Gastrocnemius medialis (tissue), 4 donors: ENCODE measurements around the gene NEK6. TPM values are rescaled to one million over a fixed set of nuclear protein-coding genes. Genes with fewer than 3 reads are reported as not detected.

ENCODE experiments used
- ATAC-seq, 2 donors: fragments of 150-250 bp; one replicate each; pipeline ENCODE4 v1.9.1; 2016
- DNase-seq, 2 donors: peaks; one replicate each; pipeline ENCODE4 v3.0.0-alpha.2; 2019
- H3K27ac ChIP-seq, 4 donors: fragments of 200-600 bp; sonication (generic); 1 replicate in 1 of 4; 2 replicates in 3 of 4; pipeline ENCODE4 v1.5.1; 2016 to 2018; ENCODE audit warnings: mild to moderate bottlenecking in 2 of 4, moderate library complexity in 1 of 4
- H3K27me3 ChIP-seq, 3 donors: fragments of 200-600 bp; sonication (generic) in 2 of 3; 1 replicate in 1 of 3; 2 replicates in 2 of 3; pipeline versions ENCODE4 v1.5.1 to v1.6.0; 2016 to 2019; ENCODE audit warnings: mild to moderate bottlenecking in 1 of 3, moderate library complexity in 1 of 3
- H3K36me3 ChIP-seq, 2 donors: fragments of 200-600 bp; sonication (generic) in 1 of 2; one replicate each; pipeline ENCODE4 v1.5.1; 2017 to 2018
- H3K4me1 ChIP-seq, 2 donors: fragments of 200-600 bp; sonication (generic) in 1 of 2; one replicate each; pipeline ENCODE4 v1.5.1; 2016 to 2017; ENCODE audit warnings: mild to moderate bottlenecking in 2 of 2
- H3K4me3 ChIP-seq, 4 donors: fragments of 200-600 bp; sonication (generic) in 3 of 4; 1 replicate in 1 of 4; 2 replicates in 3 of 4; pipeline ENCODE4 v1.5.1; 2016 to 2019; ENCODE audit warnings: mild to moderate bottlenecking in 2 of 4
- H3K9me3 ChIP-seq, 3 donors: fragments of 200-600 bp; sonication (generic) in 2 of 3; 1 replicate in 1 of 3; 2 replicates in 2 of 3; pipeline ENCODE4 v1.5.1; 2016 to 2019
- POLR2A ChIP-seq, 2 donors: fragments of 450-650 bp; IDR thresholded peaks; one replicate each; pipeline ENCODE4 v1.6.1; 2017; ENCODE audit warnings: antibody characterized with exemption in 2 of 2, mild to moderate bottlenecking in 2 of 2, moderate library complexity in 2 of 2
- in situ Hi-C, 4 donors: fragments of 200-750 bp; cut with MboI; loops; one replicate each; pipeline versions ENCODE4 v1.15.0 to v1.8.0; 2017; ENCODE audit warnings: low sequenced_read_pairs in 4 of 4
- intact Hi-C: fragments of 100-400 bp; cut with DNase I; formaldehyde crosslinking; loops from one replicate; pipeline ENCODE4 v1.15.1; 2023; ENCODE audit warnings: low total_unique reads
- total RNA-seq, 4 donors: library from RNA; depleted of rRNA; stranded (reverse); fragments of >200 nt; gene quantifications; one replicate each; pipeline versions ENCODE4 v1.1.0 to v1.2.3, GENCODE V29; 2016
- TF ChIP-seq, protein P1 (sequence below), 5 experiments: fragments of 450-650 bp in 3 of 5; fragments of 200-600 bp in 2 of 5; sonication (generic) in 2 of 5; IDR thresholded peaks in 4 of 5; conservative IDR thresholded peaks in 1 of 5; 1 replicate in 4 of 5; 2 replicates in 1 of 5; pipeline ENCODE4 v1.5.1; 2016 to 2019; ENCODE audit warnings: antibody characterized with exemption in 5 of 5, mild to moderate bottlenecking in 3 of 5, moderate library complexity in 3 of 5

NEK6 gene
- total RNA-seq, 4 donors from 2014 or later: 2.3 to 10.1 (median 3.5) TPM

DNA sequence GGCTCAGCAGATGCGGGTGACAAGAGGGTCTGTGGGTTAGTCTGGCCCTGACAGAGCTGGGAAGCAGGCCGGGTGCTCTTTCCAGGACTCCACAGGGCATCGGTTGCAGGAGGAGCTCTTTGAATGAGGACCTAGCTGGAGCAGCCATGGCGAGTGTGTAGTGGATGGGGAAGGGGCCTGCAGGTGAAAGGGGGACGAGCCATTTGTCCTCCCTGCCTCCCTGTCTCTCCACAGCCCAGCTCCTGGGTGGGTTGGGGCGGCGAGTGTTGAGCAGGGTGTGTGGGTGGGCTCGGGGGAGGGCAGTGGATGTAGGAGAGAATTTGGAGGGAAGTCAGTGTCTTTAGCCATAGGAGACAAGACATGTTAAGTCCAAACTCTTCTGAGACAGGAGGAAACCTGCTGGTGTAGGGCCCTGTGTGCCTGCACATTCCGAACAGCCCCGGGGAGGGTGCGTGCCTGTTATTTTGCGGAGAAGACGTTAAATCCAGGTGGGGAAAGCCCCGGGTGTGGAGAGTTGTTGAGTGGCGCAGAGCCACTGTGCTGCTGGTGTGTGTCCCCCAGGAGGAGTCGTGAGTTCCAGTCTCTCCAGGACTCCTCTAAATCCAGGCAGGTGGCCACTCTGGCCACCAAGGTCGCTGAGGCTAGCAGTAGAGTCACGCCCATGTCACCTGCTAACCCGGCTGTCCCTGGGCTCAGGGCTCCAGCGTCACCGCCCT lies 83.9 kb downstream of the NEK6 start:
- TF ChIP-seq POLR2A (IDR thresholded peaks at IDR 0.05): no peak
- TF ChIP-seq, protein P1, sequence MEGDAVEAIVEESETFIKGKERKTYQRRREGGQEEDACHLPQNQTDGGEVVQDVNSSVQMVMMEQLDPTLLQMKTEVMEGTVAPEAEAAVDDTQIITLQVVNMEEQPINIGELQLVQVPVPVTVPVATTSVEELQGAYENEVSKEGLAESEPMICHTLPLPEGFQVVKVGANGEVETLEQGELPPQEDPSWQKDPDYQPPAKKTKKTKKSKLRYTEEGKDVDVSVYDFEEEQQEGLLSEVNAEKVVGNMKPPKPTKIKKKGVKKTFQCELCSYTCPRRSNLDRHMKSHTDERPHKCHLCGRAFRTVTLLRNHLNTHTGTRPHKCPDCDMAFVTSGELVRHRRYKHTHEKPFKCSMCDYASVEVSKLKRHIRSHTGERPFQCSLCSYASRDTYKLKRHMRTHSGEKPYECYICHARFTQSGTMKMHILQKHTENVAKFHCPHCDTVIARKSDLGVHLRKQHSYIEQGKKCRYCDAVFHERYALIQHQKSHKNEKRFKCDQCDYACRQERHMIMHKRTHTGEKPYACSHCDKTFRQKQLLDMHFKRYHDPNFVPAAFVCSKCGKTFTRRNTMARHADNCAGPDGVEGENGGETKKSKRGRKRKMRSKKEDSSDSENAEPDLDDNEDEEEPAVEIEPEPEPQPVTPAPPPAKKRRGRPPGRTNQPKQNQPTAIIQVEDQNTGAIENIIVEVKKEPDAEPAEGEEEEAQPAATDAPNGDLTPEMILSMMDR (IDR thresholded peaks at IDR 0.05 in 4 of 5, conservative IDR thresholded peaks at IDR 0.05 in 1 of 5): no peak
- no peaks in the 10 kb centered on the region for H3K27me3 ChIP-seq
- in situ Hi-C loops: no loop called here
- H3K4me3 ChIP-seq: no peak overlapping the region
- ATAC-seq (no peak), DNase-seq (no peak)
- H3K36me3 ChIP-seq: no peaks in the 10 kb centered on the region
- no peaks in the 10 kb centered on the region for H3K9me3 ChIP-seq
- peaks cover 14 to 16% of the 10 kb centered on the region in 2 donors for H3K4me1 ChIP-seq
- H3K27ac ChIP-seq: no peak overlapping the region
- intact Hi-C loops: no loop called here

DNA sequence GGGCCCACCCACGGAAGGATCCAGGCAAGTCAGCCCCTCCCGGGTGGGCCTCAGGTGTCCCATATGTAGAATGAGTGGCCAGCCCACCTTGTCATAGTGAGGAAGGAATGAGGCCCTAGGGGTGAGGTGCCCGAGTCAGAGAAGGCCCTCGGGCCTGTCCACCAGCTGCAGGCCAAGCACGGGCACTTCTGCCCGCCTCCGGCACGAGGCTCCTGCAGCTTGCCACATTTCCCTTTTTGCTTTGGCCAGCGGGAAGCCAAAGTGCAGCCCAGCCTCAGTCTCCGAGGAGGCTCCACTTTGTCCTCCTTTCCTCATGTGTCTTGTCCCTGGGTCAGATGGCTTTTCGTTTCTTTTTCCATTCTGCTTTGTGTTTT lies 84.6 kb downstream of the NEK6 start:
- no peak for TF ChIP-seq POLR2A (IDR thresholded peaks at IDR 0.05)
- TF ChIP-seq, protein P1 (IDR thresholded peaks at IDR 0.05 in 4 of 5, conservative IDR thresholded peaks at IDR 0.05 in 1 of 5): no peak
- ATAC-seq: no peak
- H3K36me3 ChIP-seq: no peaks in the 10 kb centered on the region
- no peaks in the 10 kb centered on the region for H3K27me3 ChIP-seq
- H3K4me1 ChIP-seq: peaks cover 14 to 16% of the 10 kb centered on the region in 2 donors
- H3K27ac ChIP-seq: peak overlapping the region; percentile 65 to 75 (median 68)
- DNase-seq: no peak
- in situ Hi-C loops (no loop called here), intact Hi-C loops (no loop called here)
- no peaks in the 10 kb centered on the region for H3K9me3 ChIP-seq
- H3K4me3 ChIP-seq: no peak overlapping the region

DNA sequence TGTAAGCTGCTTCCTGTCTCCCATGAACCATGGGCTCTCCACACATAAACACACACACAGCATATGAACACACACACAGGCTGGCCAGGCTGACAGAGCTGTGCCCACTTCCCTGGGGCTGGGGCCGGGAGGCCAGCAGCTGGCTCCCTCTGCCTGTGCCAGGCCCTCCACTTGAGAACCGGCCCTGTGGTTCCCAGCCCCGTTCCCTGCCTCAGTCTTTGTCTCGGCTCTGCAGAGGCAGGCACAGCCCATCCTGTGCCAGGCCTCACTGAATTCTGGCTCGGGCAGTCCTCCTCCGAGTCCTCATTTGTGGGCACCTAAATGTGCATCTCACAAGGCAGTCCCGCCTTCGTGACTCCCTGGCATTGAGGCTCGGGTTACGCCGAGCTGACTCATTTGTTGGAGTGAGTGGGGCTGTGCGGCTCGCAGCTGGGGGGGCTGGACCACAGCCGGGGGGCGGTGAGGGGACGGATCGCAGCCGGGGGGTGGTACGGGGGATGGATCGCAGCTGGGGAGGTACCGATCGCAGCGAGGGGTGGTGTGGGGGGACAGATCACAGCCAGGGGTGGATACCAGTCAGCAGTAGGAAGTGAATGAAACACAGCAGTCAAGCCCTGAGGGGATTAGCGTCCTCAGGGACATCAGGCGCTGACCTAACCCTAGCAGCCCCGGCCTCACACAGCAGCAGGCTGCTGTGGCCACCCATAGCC lies 85.2 kb downstream of the NEK6 start:
- Histone ChIP-seq H3K4me3 (peak overlapping the region; percentile 22 to 39 (median 34)), H3K9me3 (no peaks in the 10 kb centered on the region), H3K27me3 (no peaks in the 10 kb centered on the region), H3K4me1 (peaks cover 14 to 16% of the 10 kb centered on the region in 2 donors), H3K27ac (peak overlapping the region; percentile 65 to 75 (median 68)), H3K36me3 (peaks cover 0 to 2% of the 10 kb centered on the region in 2 donors)
- peak; percentile 74 to 89 for DNase-seq
- ATAC-seq: peak; percentile 87 to 90
- intact Hi-C loops (no loop called here), in situ Hi-C loops (no loop called here)
- TF ChIP-seq, protein P1 (IDR thresholded peaks at IDR 0.05 in 4 of 5, conservative IDR thresholded peaks at IDR 0.05 in 1 of 5): no peak
- TF ChIP-seq POLR2A (IDR thresholded peaks at IDR 0.05): peak in 1 of 2 donors; percentile 12

DNA sequence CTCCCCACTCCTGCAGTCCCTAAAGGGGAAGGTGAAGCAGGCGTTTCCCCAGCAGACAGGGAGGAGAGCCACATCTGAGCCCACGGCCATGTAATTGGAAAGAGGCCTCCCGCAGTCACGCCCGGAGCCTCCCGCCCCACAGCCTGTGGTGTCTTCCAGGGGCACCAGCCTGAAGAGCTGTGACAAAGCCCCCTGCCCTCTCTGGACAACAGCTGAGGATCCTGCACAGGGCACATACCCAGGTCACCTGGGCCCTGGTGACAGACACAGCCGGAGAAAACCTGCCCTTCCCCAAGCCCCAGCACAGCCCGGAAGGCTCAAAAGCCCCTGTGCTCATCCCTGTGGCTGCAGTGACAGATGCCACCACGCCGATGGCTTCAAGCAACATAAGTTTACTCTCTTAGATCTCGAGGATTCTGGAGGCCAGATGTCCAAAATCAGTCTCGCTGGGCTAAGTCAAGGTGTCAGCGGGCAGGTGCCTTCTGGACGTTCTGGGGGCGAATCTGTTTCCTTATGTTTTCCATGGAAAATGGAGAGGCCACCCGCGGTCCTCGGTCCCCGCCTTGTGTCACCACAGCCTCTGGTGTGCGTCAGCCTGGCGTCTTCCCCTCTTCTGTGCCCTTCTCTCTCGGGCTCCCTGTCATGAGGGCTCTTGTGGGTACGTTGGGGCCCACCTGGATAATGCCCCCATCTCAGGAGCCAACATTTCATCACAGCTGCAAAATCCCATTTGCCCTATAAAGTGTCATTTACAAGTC lies 86.0 kb downstream of the NEK6 start:
- ATAC-seq (peak; percentile 2 to 10), DNase-seq (no peak)
- Histone ChIP-seq H3K4me1 (peaks cover 14 to 16% of the 10 kb centered on the region in 2 donors), H3K36me3 (peaks cover 0 to 10% of the 10 kb centered on the region in 2 donors), H3K9me3 (no peaks in the 10 kb centered on the region), H3K4me3 (peak overlapping the region in 3 of 4 donors; percentile 29 to 39 (median 38)), H3K27ac (peak overlapping the region; percentile 65 to 75 (median 68)), H3K27me3 (no peaks in the 10 kb centered on the region)
- intact Hi-C loops (no loop called here), in situ Hi-C loops (no loop called here)
- TF ChIP-seq, protein P1 (IDR thresholded peaks at IDR 0.05 in 4 of 5, conservative IDR thresholded peaks at IDR 0.05 in 1 of 5): no peak
- TF ChIP-seq POLR2A (IDR thresholded peaks at IDR 0.05): no peak
